IMR-90 (cell line): ENCODE measurements around the gene TMEM141. TPM values are rescaled to one million over a fixed set of nuclear protein-coding genes. Genes with fewer than 3 reads are reported as not detected.
"Not testable (repeated sequence)": the region's sequence is repeated elsewhere in the genome, so short reads cannot be mapped to it uniquely, and the experiment has no call there.

Experiments used
- ATAC-seq: fragments of 200-7000 bp; cut with Tn5 transposase; 2 replicates; pipeline ENCODE4 v1.9.1; 2020; ENCODE audit warnings: low read depth, mild to moderate bottlenecking, moderate library complexity
- BruUV-seq: library from RNA; stranded (reverse); fragments of 400-500 nt; replicated peaks from 2 replicates; lab custom pipeline; 2021; lab: Mats Ljungman, UMichigan
- CTCF ChIA-PET: fragments of 300-600 bp; formaldehyde crosslinking; extraction: SDS; loops from one replicate; lab custom pipeline; 2021; ENCODE audit warnings: antibody characterized with exemption; lab: Yijun Ruan, JAX
- POLR2A ChIA-PET: fragments of 300-600 bp; sonication (Branson Sonifier 250); formaldehyde crosslinking; loops from one replicate; lab custom pipeline; 2022; ENCODE audit warnings: antibody characterized with exemption; ENCODE audit not compliant: unreplicated experiment; lab: Charles Lee
- DNase-seq: peaks from one replicate; pipeline ENCODE4 v3.0.0; 2013
- H2AFZ ChIP-seq: replicated peaks from 2 replicates; pipeline ENCODE3; 2013; ENCODE audit warnings: low read length, mild to moderate bottlenecking; ENCODE audit not compliant: poor library complexity
- H2AK5ac ChIP-seq: 2 replicates; pipeline ENCODE4 v1.6.1; 2013; ENCODE audit warnings: low read depth, low read length, inconsistent platforms
- H2AK9ac ChIP-seq: replicated peaks from 2 replicates; pipeline ENCODE3; 2013; ENCODE audit warnings: mild to moderate bottlenecking, low read depth, low read length, moderate library complexity; ENCODE audit not compliant: poor library complexity
- H2BK120ac ChIP-seq: 2 replicates; pipeline ENCODE4 v1.6.1; 2013; ENCODE audit warnings: low read depth, low read length, inconsistent platforms
- H2BK15ac ChIP-seq: 3 replicates; pipeline ENCODE4 v1.6.1; 2013; ENCODE audit warnings: low read depth, low read length, inconsistent platforms
- H2BK20ac ChIP-seq: 2 replicates; pipeline ENCODE4 v1.6.1; 2013; ENCODE audit warnings: low read depth, mild to moderate bottlenecking, inconsistent platforms, low read length, moderate library complexity
- H2BK5ac ChIP-seq: 2 replicates; pipeline ENCODE4 v1.6.1; 2013; ENCODE audit warnings: mild to moderate bottlenecking, low read depth, low read length, inconsistent platforms; ENCODE audit not compliant: poor library complexity, severe bottlenecking
- H3K14ac ChIP-seq: replicated peaks from 2 replicates; pipeline ENCODE4 v1.6.1; 2013; ENCODE audit warnings: low read depth, low read length, inconsistent platforms
- H3K18ac ChIP-seq: 2 replicates; pipeline ENCODE4 v1.6.1; 2013; ENCODE audit warnings: low read depth, low read length, control low read depth
- H3K23ac ChIP-seq: 2 replicates; pipeline ENCODE4 v1.6.1; 2013; ENCODE audit warnings: low read depth, low read length, inconsistent platforms
- H3K27ac ChIP-seq: 2 replicates; pipeline ENCODE4 v1.5.1; 2013; ENCODE audit warnings: mild to moderate bottlenecking, control low read depth, low read length; ENCODE audit not compliant: insufficient read depth
- H3K27me3 ChIP-seq: 2 replicates; pipeline ENCODE4 v1.6.1; 2013; ENCODE audit warnings: low read length; ENCODE audit not compliant: control insufficient read depth, insufficient read depth
- H3K36me3 ChIP-seq: 2 replicates; pipeline ENCODE4 v1.6.1; 2013; ENCODE audit warnings: low read length, mixed read lengths; ENCODE audit not compliant: control insufficient read depth, insufficient read depth
- H3K4ac ChIP-seq: 2 replicates; pipeline ENCODE4 v1.6.1; 2013; ENCODE audit warnings: low read depth, low read length, inconsistent platforms
- H3K4me1 ChIP-seq: 2 replicates; pipeline ENCODE4 v1.6.1; 2013; ENCODE audit warnings: low read length, mixed read lengths; ENCODE audit not compliant: control insufficient read depth, insufficient read depth
- H3K4me2 ChIP-seq: 2 replicates; pipeline ENCODE4 v1.6.1; 2013; ENCODE audit warnings: low read depth, mild to moderate bottlenecking, control low read depth, low read length, moderate library complexity
- H3K4me3 ChIP-seq: 2 replicates; pipeline ENCODE4 v1.5.1; 2013; ENCODE audit warnings: low read depth, mild to moderate bottlenecking, control low read depth, low read length, moderate library complexity; ENCODE audit not compliant: insufficient read depth
- H3K56ac ChIP-seq: 2 replicates; pipeline ENCODE4 v1.6.1; 2013; ENCODE audit warnings: low read length, inconsistent platforms; ENCODE audit not compliant: insufficient read depth; ENCODE audit errors: extremely low read depth
- H3K79me1 ChIP-seq, 2 experiments: 2 replicates each; pipeline ENCODE4 v1.6.1; 2013; ENCODE audit warnings: low read length in 2 of 2, inconsistent platforms in 1 of 2, low read depth in 1 of 2
- H3K9ac ChIP-seq: 2 replicates; pipeline ENCODE4 v1.6.1; 2013; ENCODE audit warnings: low read depth, low read length, control low read depth
- H3K9me1 ChIP-seq: 2 replicates; pipeline ENCODE4 v1.6.1; 2013; ENCODE audit warnings: low read length, inconsistent platforms; ENCODE audit not compliant: insufficient read depth
- H3K9me3 ChIP-seq: 2 replicates; pipeline ENCODE4 v1.6.1; 2013; ENCODE audit warnings: low read length; ENCODE audit not compliant: control insufficient read depth, insufficient read depth
- H4K20me1 ChIP-seq: 2 replicates; pipeline ENCODE4 v1.6.1; 2013; ENCODE audit warnings: low read length, inconsistent platforms; ENCODE audit not compliant: insufficient read depth
- H4K5ac ChIP-seq: 2 replicates; pipeline ENCODE4 v1.6.1; 2013; ENCODE audit warnings: mild to moderate bottlenecking, low read depth, low read length, control low read depth
- H4K8ac ChIP-seq, 2 experiments: 2 replicates each; pipeline ENCODE4 v1.6.1; 2013; ENCODE audit warnings: low read depth in 2 of 2, low read length in 2 of 2, control low read depth in 1 of 2, inconsistent platforms in 1 of 2
- H4K91ac ChIP-seq: 2 replicates; pipeline ENCODE4 v1.6.1; 2013; ENCODE audit warnings: low read depth, low read length, inconsistent platforms; ENCODE audit not compliant: insufficient read depth
- WGBS, 2 experiments: methylation state at CpG; one replicate each; pipeline versions ENCODE4 v1.1.5 to v1.1.7; 2013; ENCODE audit warnings: missing lambda C conversion rate in 2 of 2; ENCODE audit not compliant: insufficient read length in 1 of 2; ENCODE audit errors: extremely low coverage in 2 of 2; 5-methylcytosine and 5-hydroxymethylcytosine counted together
- dilution Hi-C: fragments of 300-500 bp; cut with HindIII; formaldehyde crosslinking; loops from one replicate; pipeline ENCODE4 v1.14.3; 2018; ENCODE audit warnings: low sequenced_read_pairs; ENCODE audit not compliant: unreplicated experiment
- in situ Hi-C: fragments of 300-500 bp; cut with MboI; formaldehyde crosslinking; loops from 3 replicates; pipeline ENCODE4 v1.14.3; 2019; ENCODE audit warnings: low sequenced_read_pairs, inconsistent platforms, mixed read lengths
- intact Hi-C: fragments of 100-400 bp; cut with micrococcal nuclease; formaldehyde crosslinking; loops from 2 replicates; pipeline ENCODE4 v1.10.0; 2022
- polyA plus RNA-seq, 3 experiments: library from polyadenylated mRNA; depleted of rRNA; stranded (reverse); fragments of >200 nt; gene quantifications; 2 replicates each; pipeline ENCODE4 v1.2.3, GENCODE V29; 2012; ENCODE audit warnings: low replicate concordance in 1 of 3
- total RNA-seq: library from RNA; depleted of rRNA; stranded (reverse); fragments of >200 nt; gene quantifications from 2 replicates; pipeline ENCODE4 v1.2.3, GENCODE V29; 2012

Gene TMEM141
- total and polyA plus RNA-seq, 2 of the 4 experiments (the other 2 are of a cell fraction): 39.1 to 77.8 TPM

- in situ Hi-C loops, POLR2A ChIA-PET, CTCF ChIA-PET: not testable (repeated sequence)
Observed at GRCh38 chr9:136755302-136756133, 35.6 kb upstream of the TMEM141 start.

More at GRCh38 chr9:136755302-136756133, 35.6 kb upstream of the TMEM141 start:
- H3K27ac ChIP-seq, BruUV-seq, H3K9me1 ChIP-seq, H4K91ac ChIP-seq, H2AK9ac ChIP-seq, H3K9ac ChIP-seq, H3K36me3 ChIP-seq, H4K5ac ChIP-seq, intact Hi-C loops, H3K18ac ChIP-seq, H2AK5ac ChIP-seq, dilution Hi-C loops, H3K14ac ChIP-seq, H3K4me1 ChIP-seq, H2BK5ac ChIP-seq, H2BK20ac ChIP-seq, H2AFZ ChIP-seq, H4K20me1 ChIP-seq, H2BK15ac ChIP-seq, DNase-seq, H3K4ac ChIP-seq, H2BK120ac ChIP-seq, H3K23ac ChIP-seq, H3K56ac ChIP-seq, ATAC-seq, H3K4me2 ChIP-seq, H4K8ac ChIP-seq, H3K4me3 ChIP-seq, H3K27me3 ChIP-seq, H3K79me1 ChIP-seq: not testable (repeated sequence)
- WGBS, 2 experiments: 74% methylated on average over 19 of the region's 22 CpGs; no CpG with 5 or more reads in 1 of the 2 experiments
- H3K9me3 ChIP-seq: peaks cover 16% of the 10 kb centered on the region
